CMK (cell line): ENCODE results near the gene GPC5.
"Not testable (repeated sequence)": the region's sequence is repeated elsewhere in the genome, so short reads cannot be mapped to it uniquely, and the experiment has no call there.

ENCODE experiments used
- DNase-seq: peaks from one replicate; pipeline ENCODE4 v3.0.0-alpha.2; 2010; ENCODE audit warnings: low read depth

Gene GPC5

DNA sequence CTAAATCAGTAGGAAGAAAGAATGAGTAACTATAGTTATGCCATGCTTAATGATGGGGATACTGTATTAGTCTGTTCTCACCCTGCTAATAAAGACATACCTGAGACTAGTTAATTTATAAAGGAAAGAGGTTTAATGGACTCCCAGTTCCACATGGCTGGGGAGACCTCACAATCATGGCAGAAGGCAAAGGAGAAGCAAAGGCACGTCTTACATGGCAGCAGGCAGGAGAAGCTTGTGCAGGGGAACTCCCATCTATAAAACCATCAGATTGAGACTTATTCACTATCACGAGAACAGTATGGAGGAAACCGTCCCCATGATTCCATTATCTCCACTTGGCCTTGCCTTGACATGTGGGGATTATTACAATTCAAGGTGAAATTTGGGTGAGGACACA is 1084.4 kb downstream of the GPC5 start:
- DNase-seq = not testable (repeated sequence)

DNA sequence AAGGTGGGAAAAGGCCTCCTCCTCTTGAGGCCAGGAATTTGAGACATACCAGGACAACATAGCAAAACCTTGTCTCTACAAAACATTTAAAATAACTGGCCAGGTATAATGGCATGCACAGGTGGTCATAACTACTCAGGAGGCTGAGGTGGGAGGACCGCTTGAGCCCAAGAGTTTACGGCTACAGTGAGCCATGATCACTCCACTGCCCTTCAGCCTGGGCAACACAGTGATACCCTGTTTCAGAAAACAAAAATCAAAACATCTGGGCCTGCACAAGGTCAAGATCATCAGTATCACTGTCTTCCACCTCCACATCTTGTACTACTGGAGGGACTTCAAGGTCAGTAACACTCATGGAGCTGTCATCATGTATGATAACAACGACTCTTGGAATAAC is 1085.5 kb downstream of the GPC5 start:
- no peak for DNase-seq

DNA sequence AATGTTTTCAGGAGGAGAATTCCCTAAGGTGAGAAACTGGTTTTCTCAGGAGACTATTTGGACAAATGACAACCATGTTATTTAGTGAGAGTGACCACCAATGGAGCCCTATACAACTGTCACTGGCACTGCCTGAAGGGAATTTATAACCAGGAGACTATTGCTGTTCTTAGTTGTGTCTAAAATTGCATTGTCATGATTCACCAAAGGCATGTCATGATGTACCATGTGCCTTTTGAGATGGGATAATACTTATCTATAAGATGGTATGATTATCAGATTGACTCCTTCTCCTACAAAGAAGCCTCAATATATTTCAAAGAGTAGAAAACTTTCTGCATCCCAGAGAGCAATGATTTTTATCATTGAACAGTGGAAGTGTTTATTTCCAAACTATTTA is 1088.8 kb downstream of the GPC5 start:
- DNase-seq = no peak

DNA sequence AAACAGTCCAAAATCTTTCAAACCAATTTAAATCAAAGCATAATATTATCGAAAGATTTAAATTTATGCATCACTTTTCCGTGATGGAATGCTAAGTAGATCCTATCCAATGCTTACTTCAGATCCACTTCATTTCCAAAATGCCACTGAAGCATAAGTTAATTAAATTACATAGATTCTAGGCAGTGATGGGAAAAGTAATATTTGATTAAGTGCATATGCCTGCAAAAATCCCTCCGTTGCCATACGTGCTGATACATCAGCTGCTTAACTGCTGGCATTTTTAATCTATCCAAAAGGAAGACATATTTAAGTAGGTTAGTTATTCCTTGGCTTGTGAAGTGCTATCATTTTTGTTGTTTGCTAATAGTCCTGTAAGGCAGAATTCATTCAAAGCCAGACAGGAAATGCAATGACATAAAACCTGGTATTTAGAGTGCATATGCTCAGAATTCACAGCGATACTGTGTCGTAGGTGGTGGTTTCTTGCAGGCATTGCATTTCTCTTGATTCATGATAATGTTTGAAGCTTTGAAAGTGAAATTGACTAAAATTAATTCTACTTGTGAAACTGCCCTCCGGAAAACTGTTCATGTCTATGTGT is 1089.9 kb downstream of the GPC5 start:
- no peak for DNase-seq

DNA sequence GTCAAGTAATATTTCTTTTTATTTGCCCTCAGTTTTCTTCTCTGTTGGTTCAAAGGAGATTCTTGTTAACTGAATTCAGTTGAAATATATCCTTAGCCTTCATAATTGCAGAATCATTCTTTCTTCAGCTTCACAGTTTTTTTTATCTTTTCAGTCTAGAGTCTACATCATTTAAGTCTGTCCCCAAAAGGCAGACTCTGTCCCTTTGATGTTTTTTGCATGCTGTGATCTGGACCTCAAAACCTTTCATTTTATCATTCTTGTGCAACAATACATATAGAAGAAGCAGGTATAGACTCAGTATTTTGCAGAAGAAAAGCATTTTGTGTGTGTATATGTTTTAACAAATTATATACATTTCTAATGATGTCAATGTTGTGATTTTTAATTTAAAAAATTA is 1093.4 kb downstream of the GPC5 start:
- DNase-seq = no peak

DNA sequence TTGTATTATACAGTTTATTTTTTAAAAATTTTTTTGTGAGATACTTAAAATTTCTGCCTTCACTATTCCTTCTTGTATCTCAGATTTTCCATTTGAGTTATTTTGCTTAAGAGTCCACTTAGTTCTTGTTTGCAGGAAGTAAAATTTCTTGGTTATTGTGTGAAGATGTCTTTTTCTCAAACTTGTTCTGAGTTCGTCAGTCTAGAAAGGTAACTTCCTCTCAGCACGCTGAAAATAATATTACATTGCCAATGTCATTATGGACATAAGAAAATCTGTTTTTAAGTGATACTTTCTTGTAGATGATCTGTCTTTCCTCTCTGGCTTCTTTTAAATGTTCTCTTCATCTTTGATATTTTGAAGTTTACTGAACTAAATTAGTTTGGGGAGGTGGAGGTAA is 1096.5 kb downstream of the GPC5 start:
- no peak for DNase-seq

DNA sequence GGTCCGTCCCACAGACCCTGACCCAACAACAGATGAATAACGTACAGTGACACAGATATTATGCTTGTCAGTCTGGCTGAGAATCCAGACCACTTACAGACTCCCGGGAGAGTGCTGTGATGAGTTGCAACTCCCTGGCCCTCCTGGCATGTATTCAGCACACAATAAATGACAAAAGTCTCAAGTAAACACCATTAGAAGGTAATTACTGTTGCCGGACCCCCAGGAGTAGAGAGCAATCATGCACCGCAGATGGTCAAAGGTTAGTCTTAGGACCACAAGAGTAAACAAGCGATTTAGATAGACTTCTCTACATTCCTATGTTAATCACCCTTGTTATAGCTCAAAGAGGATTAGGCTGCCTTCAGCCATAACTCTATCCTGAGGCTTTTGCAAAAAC is 1101.8 kb downstream of the GPC5 start:
- DNase-seq = no peak

DNA sequence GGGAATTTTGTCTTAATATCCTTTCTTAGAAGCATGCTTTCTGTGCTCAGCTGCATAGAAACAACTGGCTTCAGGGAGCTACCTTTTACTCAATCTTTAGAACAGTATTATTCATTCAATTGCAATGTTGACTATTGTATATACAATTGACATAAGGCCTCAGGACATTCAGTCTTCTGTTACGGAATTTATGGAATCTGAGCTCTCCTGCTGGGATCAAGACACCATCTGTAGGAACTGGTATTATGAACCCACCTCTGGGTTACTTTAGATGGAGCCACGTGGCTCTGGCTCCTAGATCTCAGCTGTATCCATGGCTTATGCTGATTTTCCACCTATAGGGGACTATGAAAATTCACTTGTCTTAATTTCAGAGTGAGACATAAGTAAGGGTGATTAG is 1112.0 kb downstream of the GPC5 start:
- DNase-seq = no peak

DNA sequence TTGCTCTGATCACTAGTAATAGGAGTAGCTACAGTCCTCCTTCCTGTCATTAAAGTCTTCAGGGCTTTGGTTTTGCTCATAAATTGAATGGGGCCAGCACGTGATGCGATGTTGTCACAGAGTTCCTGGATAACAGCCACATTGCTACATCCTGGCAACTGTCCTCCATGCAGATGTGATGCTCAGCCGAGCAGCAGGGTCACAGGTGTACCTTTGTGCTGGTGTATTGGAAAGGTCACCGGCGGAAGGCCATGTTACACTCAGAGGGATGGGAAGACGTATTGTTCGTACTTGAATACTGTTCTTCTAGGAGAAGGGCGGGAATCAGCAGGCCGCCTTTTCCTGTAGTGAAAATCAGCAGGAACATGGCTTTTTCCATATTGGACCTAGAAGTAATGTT is 1114.4 kb downstream of the GPC5 start:
- no peak for DNase-seq

DNA sequence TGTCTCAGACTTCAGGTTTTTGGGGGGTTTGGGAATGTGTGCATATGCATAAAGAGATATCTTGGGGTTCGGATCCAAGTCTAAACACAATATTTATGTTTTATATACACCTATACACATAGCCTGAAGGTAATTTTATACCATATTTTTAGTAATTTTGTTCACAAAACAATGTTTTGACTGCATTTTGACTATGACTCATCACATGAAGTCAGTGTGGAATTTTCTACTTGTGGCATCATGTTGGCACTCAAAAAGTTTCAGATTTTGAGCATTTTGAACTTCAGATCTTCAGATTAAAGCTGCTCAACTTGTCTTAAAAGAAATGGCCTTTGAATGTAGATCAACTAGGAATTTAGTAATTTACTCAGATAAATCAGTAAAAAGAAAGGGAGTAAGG is 1115.3 kb downstream of the GPC5 start:
- no peak for DNase-seq

DNA sequence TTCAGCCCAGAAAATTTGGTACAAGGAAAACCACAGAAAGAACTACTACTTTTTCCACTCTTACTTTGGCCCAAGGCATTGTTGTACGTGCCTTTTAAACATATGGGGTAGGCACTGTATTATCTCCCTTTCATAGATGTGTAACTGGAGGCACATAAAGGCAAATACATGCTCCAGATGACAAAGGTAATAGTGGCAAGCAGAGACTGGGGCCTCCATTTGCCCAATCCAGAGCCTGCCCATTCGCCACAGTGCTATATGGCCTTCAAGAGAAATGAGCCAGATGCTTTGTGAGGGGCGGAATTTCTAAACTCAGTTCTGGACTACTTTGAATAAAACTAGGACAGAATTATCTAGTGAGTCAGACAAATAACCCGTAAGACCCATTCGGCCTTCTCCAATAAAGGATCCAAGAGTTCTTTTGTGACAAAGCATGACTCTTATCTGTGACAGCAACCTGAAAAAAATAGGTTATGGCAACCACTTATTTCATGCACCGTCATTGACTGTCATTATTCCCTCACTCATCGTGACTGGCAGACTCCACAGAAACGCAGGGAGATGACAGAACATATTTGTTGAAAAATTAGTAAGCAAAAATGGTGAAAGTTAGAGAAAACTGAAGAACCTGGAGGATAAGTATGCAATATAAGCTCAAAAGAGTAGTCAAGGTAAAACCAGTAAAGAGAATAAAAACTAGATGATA is 1116.2 kb downstream of the GPC5 start:
- DNase-seq = no peak

DNA sequence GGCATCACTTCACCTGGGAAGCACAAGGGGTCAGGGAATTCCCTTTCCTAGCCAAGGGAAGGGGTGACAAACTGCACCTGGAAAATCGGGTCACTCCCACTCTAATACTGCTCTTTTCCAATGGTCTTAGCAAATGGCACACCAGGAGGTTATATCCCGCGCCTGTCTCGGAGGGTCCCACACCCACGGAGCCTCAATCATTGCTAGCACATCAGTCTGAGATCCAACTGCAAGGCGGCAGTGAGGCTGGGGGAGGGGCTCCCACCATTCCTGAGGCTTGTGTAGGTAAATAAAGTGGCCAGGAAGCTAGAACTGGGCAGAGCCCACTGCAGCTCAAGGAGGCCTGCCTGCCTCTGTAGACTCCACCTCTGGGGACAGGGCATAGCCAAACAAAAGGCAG is 1118.5 kb downstream of the GPC5 start:
- DNase-seq = not testable (repeated sequence)

DNA sequence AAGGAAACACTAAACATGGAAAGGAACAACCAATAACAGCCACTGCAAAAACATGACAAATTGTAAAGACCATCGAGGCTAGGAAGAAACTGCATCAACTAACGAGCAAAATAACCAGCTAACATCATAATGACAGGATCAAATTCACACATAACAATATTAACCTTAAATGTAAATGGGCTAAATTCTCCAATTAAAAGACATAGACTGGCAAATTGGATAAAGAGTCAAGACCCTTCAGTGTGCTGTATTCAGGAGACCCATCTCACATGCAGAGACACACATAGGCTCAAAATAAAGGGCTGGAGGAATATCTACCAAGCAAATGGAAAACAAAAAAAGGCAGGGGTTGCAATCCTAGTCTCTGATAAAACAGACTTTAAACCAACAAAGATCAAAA is 1120.2 kb downstream of the GPC5 start:
- not testable (repeated sequence) for DNase-seq

DNA sequence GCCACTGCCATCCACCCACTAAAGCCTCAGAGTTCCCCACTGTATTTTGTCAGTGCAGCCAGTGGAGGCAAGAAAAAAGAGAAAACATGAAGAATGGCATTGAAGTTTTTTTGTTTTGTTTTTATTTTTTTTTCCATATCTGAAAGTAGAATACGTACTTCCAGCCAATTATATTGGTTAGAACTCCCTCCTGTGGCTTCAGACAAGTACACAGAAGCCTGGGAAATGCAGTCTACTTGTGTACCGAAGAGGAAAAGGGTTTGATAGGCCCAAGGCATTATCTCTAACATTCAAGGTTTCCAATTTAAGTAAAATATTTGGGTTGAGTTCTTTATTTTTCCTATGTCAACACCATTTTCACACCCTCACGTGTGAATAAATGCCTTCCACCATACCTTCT is 1131.9 kb downstream of the GPC5 start:
- no peak for DNase-seq

DNA sequence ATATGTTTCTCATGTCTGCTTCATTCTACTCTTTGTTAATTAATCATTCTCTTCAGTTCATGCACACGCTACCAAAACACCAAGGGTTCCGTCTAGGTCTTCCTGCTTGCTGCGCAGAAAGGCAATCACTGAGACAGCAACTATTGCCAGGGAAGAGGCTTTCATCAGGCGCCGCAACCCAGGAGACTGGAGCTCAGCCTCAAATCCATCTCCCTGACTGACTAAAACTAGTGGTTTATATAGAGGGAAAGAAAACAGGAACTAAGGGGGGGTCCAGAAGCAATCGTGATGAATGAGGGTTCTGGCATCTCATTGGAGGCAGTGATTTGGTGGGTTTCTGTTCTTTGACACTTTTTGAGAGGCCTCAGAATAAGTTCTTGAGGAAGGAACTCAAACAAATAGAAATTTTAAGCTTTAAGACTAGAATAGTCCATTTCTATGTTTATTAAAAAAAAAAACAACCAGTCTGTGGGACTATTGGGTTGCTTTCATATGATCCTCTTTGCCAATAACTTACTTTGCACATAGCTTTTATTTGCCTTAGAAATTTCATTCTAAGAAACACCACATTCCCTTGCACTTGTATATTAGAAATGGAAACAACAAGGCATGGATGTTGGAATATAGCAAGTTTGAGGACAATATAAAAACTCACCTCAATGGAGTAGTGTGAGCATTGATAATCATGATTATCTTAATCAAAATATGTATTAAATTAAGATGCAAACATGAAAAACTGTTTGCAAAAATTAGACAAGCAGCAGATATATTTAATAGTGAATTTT is 1137.0 kb downstream of the GPC5 start:
- no peak for DNase-seq

DNA sequence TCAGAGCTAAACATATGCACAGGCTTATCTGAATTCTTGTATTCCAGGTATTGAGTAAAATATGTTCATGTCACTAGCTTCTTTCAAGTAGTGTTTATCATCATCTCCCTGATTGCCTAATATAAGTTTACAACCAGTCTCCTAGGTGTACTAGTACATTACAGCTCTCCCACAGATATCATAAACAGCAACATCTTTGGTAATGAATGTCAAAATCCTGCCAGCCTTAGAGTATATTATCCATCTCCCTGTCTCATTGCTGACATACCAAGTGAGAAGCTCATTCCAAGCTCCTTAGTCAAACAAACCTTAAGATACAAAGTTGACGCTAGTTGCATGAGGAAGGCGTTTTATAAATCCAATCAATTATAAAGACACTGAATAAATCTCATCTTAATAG is 1139.0 kb downstream of the GPC5 start:
- no peak for DNase-seq

DNA sequence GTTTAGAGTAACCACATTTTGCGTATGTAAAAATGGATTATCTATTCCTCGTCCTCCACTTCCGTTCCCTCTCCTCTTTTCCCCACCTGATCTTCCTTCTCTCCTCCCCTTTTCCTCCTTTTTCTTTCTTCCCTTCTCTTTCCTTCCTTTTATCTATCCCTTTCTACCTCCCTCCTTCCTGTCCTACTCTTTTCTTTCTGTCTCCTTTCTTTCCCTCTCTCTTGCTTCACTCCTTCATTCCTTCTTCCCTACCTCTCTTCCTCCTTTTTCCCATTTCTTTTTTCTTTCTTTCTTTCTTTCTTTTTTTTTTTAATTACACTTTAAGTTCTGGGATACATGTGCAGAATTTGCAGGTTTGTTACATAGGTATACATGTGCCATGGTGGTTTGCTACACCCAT is 1139.7 kb downstream of the GPC5 start:
- DNase-seq = no peak

DNA sequence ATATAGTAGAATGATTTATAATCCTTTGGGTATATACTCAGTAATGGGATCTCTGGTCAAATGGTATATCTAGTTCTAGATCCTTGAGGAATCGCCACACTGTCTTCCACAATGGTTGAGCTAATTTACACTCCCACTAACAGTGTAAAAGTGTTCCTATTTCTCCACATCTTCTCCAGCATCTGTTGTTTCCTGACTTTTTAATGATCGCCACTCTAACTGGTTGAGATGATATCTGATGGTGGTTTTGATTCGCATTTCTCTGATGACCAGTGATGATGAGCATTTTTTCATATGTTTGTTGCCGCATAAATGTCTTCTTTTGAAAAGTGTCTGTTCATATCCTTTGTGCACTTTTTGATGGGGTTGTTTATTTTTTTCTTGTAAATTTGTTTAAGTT is 1140.7 kb downstream of the GPC5 start:
- DNase-seq = not testable (repeated sequence)

DNA sequence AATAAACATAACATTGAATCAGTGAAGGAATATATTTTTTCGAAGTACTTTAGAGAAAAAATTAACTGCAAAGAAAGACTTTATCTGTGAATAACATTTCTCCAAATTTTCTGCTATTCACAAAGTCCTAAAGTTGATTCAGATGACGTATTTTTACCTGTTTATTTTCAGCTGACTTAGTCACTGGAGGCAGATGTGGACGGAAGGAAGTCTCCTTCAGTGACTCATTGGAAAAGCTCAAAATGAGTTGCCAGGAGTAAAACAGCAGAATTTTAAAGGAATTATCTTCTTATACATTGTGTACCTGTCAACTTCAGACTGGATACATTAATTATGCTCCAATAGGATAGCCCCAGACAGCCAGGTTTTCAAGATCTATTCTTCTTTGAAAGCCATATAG is 1148.8 kb downstream of the GPC5 start:
- no peak for DNase-seq

DNA sequence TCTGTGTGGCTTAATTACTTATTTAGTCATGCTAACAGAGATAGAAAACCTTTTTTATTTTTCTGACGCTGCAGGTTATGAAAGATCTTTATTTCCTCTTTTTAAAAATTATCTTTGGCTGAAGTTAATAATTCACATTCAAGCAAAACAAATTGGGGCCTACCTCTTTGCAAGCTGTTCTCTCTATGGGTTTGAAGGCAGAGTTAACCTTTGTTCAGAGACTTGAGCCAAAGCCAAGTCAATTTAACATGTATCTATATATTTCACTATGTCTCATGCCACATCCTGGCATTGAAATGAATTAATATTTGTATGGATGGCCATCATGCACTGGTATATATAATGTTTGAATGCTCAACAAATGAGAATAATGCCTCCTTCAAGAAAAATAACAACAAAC is 1150.9 kb downstream of the GPC5 start:
- DNase-seq = no peak

DNA sequence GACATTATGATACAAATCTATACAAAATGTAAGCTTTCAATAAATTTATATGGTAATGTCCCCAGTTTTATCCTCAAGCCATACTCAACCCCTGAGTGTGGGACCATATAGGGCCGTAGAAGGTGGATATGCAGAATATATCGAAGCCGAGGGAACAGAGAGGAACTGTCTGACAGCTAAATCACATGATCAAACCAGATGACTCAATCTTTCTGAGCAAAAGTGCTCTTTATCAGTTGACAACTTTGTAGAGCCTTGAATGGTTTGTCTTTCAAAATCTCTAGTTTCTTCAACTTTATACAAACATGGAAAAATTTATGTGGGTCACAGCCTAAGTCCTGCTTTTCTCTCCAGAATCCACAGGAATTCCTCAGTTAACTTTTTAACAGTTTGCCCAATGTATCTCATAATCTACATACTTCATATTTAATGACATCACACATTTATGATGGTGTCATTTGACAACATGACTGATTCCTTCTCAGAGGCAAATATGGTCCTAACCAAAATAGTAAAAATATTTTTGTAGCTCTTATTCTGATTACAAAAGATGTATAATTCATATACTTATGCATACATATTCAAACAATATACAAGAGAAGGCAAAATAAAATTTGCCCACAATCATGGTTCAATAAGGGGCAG is 1155.2 kb downstream of the GPC5 start:
- no peak for DNase-seq

DNA sequence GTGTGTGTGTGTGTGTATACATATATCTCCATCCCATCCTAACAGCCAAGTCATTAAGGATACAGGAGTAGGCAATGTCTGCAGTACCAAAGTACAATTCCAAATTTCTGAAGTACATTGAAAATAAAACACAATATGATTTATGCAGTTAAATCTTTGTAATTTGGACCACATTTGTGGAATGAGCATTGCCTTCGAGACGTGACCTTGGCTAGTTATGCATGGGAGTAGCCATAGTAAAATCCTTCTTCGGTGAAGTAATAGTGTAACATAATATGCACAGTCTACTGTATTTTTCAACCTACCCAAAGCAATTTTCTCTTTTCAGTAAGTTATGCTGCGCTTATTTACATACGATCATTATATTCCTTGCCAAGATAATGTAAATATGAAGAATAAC is 1162.5 kb downstream of the GPC5 start:
- DNase-seq = no peak

DNA sequence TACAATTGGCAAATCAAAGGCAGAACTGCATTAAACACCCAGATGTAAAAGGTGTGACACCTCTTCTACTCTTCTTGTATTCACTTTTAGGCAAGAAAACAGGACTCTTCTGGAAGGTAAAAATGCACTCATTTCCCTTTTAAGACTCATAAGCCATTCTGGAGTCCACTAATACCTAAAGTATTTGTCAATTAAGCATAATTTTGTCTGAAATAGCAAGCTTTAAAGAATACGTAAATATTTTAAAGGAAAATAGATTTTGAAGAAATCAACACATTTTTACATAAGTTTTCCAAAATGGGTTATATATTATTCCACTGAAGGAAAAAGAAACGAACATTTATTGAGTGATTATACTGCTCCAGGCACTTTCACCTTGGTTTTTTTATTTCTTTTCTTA is 1166.5 kb downstream of the GPC5 start:
- no peak for DNase-seq
